Right lobe of liver (tissue), 6 donors: ENCODE results near the gene RASL11A. TPM values are rescaled to one million over a fixed set of nuclear protein-coding genes. Genes with fewer than 3 reads are reported as not detected.

Experiments used
- ATAC-seq, 4 donors: fragments of 200-7000 bp; cut with Tn5 transposase; one replicate each; pipeline ENCODE4 v1.9.1; 2020; ENCODE audit warnings: mild to moderate bottlenecking in 4 of 4, moderate library complexity in 4 of 4
- DNase-seq, 3 donors: peaks; one replicate each; pipeline ENCODE4 v3.0.0-alpha.2; 2020
- H3K27ac ChIP-seq, 3 donors: fragments of 200-600 bp; one replicate each; pipeline ENCODE4 v1.8.0; 2022
- H3K27me3 ChIP-seq, 2 donors: fragments of 200-600 bp; one replicate each; pipeline ENCODE4 v1.8.0; 2022
- H3K36me3 ChIP-seq, 4 donors: fragments of 200-600 bp; sonication (generic) in 1 of 4; one replicate each; pipeline versions ENCODE4 v1.5.1 to v1.8.0; 2017 to 2022; ENCODE audit warnings: control low read depth in 1 of 4
- H3K4me1 ChIP-seq, 4 donors: fragments of 200-600 bp; sonication (generic) in 1 of 4; one replicate each; pipeline versions ENCODE4 v1.5.1 to v1.8.0; 2017 to 2022; ENCODE audit warnings: control low read depth in 1 of 4
- H3K4me3 ChIP-seq, 3 donors: fragments of 200-600 bp; one replicate each; pipeline ENCODE4 v1.8.0; 2022
- H3K9me3 ChIP-seq, 4 donors: fragments of 200-600 bp; sonication (generic) in 1 of 4; one replicate each; pipeline versions ENCODE4 v1.5.1 to v1.8.0; 2017 to 2022; ENCODE audit warnings: control low read depth in 1 of 4
- POLR2A ChIP-seq: fragments of 450-650 bp; IDR thresholded peaks from one replicate; pipeline ENCODE4 v1.6.1; 2017; ENCODE audit warnings: antibody characterized with exemption, mild to moderate bottlenecking
- WGBS: methylation state at CpG from one replicate; pipeline ENCODE4 v1.1.6; 2018; ENCODE audit warnings: low coverage, low lambda C conversion rate; ENCODE audit not compliant: insufficient coverage; ENCODE audit errors: missing lambda C conversion rate; 5-methylcytosine and 5-hydroxymethylcytosine counted together
- intact Hi-C, 2 donors: fragments of 100-400 bp; cut with DNase I; formaldehyde crosslinking; loops; one replicate each; pipeline versions ENCODE4 v1.11.2 to v1.14.1; 2022
- total RNA-seq, 6 experiments: library from RNA; depleted of rRNA in 2 of 6; stranded (reverse); fragments of >200 nt in 2 of 6; fragmentation: NEBNext Ultra II Directional in 3 of 6; extraction: Animal tissue kit (Norgen Biotek cat#: 25700) in 3 of 6; gene quantifications; one replicate each; pipeline versions ENCODE4 v1.1.0 to v1.2.4, GENCODE V29; 2016 to 2023
- TF ChIP-seq, protein P1 (sequence below), 4 donors: fragments of 200-600 bp in 3 of 4; fragments of 450-650 bp in 1 of 4; IDR thresholded peaks; one replicate each; pipeline versions ENCODE4 v1.5.1 to v1.8.0; 2016 to 2022; ENCODE audit warnings: antibody characterized with exemption in 4 of 4, mild to moderate bottlenecking in 2 of 4
- donor health status: DM: no; HTN: yes; CAD: no.
- donor health status: DM: no; HTN: no; CAD: no.
- donor health status: DM: no; HTN: no; CAD: no.
- donor health status: DM: no; HTN: yes; CAD: no.
- donor health status: DM: no; HTN: yes; CAD: no.

The RASL11A gene
- total RNA-seq, 6 experiments from 2014 or later, result 4.2 to 23.4 (median 6.1) TPM

DNA sequence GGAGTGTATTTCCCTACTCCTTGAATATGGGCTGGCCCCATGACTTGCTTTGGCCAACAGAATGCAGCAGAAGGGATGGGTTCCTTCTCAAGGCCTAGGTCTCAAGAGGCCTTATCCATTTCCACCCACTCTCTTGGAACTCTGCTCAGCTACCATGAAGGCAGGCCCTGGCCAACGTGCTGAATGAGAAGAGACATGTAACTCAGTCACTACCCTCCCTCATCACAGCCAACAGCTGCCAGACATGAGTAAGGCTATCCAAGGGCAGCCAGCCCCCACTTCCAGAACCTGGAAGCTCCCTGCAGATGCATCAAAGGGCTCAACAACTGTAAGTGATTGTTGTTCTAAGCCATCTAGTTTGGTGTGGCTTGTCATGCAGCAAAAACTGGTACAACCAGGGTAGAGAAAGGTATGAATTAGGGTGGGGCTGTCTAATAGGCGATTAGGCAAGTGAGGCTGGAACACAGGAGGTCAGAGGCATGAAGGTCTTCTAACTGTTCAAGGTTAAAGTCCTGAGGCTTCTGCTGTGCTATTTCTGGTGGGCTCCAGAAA lies 1.4 kb upstream of the RASL11A start:
- TF ChIP-seq, protein P1, sequence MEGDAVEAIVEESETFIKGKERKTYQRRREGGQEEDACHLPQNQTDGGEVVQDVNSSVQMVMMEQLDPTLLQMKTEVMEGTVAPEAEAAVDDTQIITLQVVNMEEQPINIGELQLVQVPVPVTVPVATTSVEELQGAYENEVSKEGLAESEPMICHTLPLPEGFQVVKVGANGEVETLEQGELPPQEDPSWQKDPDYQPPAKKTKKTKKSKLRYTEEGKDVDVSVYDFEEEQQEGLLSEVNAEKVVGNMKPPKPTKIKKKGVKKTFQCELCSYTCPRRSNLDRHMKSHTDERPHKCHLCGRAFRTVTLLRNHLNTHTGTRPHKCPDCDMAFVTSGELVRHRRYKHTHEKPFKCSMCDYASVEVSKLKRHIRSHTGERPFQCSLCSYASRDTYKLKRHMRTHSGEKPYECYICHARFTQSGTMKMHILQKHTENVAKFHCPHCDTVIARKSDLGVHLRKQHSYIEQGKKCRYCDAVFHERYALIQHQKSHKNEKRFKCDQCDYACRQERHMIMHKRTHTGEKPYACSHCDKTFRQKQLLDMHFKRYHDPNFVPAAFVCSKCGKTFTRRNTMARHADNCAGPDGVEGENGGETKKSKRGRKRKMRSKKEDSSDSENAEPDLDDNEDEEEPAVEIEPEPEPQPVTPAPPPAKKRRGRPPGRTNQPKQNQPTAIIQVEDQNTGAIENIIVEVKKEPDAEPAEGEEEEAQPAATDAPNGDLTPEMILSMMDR (IDR thresholded peaks at IDR 0.05), result no peak
- TF ChIP-seq POLR2A, result no peak
- Histone ChIP-seq H3K27me3 (no peaks in the 10 kb centered on the region), H3K9me3 (no peaks in the 10 kb centered on the region), H3K4me3 (no peak overlapping the region), H3K36me3 (peaks cover 0 to 3% (median 0%) of the 10 kb centered on the region in 4 donors), H3K4me1 (peaks cover 0 to 14% (median 0%) of the 10 kb centered on the region in 4 donors), H3K27ac (no peak overlapping the region)
- WGBS, result 83% methylated on average over 2 of the region's 2 CpGs
- intact Hi-C loops, result no loop called here
- ATAC-seq (no peak), DNase-seq (no peak)

DNA sequence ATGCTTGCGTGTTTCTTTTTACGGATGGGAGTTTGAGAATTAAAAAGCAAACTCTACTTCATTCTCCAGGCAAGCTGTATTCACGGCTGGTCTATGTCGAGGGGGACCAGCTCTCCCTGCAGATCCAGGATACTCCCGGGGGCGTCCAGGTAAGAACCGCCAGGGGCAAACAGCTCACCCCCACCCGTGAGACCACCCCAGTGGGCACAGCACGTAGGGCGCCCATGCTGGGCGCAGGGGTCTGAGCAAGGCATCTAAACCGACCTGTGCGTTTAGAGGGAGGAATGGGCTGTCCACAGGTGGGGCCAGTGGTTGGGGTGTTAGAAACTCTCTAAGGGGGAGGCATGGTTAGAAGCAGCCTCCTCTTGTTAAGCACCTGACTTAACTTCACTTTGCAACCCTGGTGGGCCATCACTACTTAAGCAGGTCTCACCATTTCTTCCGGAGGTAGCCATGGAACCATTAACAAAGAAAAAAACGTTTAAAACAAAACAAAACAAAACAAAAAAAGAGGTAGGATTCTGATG lies 1.0 kb downstream of the RASL11A start:
- intact Hi-C loops, result no loop called here
- ATAC-seq, result no peak
- no peak for DNase-seq
- Histone ChIP-seq H3K27me3 (no peaks in the 10 kb centered on the region), H3K4me1 (peaks cover 0 to 14% (median 0%) of the 10 kb centered on the region in 4 donors), H3K9me3 (no peaks in the 10 kb centered on the region), H3K36me3 (peaks cover 0 to 3% (median 0%) of the 10 kb centered on the region in 4 donors), H3K4me3 (peak overlapping the region; percentile 79 to 92 (median 84)), H3K27ac (peak overlapping the region; percentile 85 to 95 (median 89))
- TF ChIP-seq, protein P1 (IDR thresholded peaks at IDR 0.05), result no peak
- TF ChIP-seq POLR2A, result no peak
- WGBS, result 41% methylated on average over 15 of the region's 15 CpGs

DNA sequence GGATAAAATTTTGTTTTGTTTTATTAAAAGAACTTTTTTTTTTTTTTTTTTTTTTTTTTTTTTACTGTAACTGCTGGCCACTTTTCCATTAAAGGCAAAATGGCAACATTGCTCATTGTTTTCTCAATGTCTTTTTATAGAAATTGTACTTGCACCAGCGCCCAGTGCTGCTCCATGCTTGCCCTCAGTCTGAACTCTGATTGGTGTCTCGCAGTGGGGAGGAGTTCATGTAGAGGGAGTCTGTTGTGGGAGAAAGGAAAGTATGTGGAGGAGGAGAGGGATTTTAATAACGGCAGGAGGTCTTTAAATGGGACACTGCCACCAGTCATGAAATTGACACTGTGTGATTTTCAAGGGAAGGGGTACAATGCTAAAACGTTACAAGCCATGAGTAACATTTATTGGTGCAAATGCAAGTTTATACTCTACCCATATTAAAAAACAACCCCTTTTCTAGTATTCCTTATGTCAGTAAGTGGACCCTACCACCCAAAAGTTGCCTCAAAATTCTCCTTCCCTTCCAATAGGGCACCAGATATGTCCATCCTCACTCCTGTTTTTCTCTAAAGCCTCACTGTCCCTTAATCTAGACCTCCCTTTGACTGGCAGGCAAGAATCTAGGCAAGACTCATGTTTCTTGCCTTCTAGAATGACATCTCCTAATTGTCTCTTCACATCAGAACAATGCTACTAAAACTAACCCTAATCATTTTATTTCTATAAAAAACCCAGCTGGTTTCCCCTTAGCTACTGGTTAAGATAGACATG lies 3.2 kb downstream of the RASL11A start:
- TF ChIP-seq, protein P1 (IDR thresholded peaks at IDR 0.05), result no peak
- no peak for TF ChIP-seq POLR2A
- Histone ChIP-seq H3K4me3 (no peak overlapping the region), H3K9me3 (no peaks in the 10 kb centered on the region), H3K27ac (no peak overlapping the region), H3K36me3 (peaks cover 0 to 3% (median 0%) of the 10 kb centered on the region in 4 donors), H3K4me1 (peaks cover 0 to 14% (median 0%) of the 10 kb centered on the region in 4 donors), H3K27me3 (no peaks in the 10 kb centered on the region)
- no peak for ATAC-seq
- no peak for DNase-seq
- WGBS, result 65% methylated on average over 4 of the region's 4 CpGs
- intact Hi-C loops, result no loop called here

DNA sequence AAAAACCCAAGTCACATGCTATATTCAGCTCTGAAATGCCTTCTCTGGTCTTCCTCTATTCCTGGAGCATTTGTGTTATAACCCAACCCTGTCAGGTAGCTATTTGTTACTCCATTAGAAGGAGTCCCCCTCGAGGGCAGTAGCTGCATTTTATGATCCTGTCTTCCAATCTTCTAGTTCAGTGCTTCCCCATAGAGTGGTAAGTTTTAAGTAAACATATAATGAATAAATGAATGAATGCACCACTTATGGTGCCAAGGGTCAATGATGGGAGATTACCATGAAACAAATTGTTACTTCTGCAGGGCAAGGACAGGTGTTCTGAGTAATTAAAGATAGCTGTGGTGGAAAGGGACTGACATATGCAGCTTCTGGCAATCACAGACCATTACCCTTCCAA lies 4.0 kb downstream of the RASL11A start:
- ATAC-seq, result no peak
- Histone ChIP-seq H3K36me3 (peaks cover 0 to 3% (median 0%) of the 10 kb centered on the region in 4 donors), H3K9me3 (no peaks in the 10 kb centered on the region), H3K4me1 (peaks cover 0 to 14% (median 0%) of the 10 kb centered on the region in 4 donors), H3K27me3 (no peaks in the 10 kb centered on the region), H3K4me3 (no peak overlapping the region), H3K27ac (no peak overlapping the region)
- no peak for DNase-seq
- WGBS, result 60% methylated on average over 1 of the region's 1 CpG
- intact Hi-C loops, result no loop called here
- TF ChIP-seq, protein P1 (IDR thresholded peaks at IDR 0.05), result no peak
- TF ChIP-seq POLR2A, result no peak
